Measurements from ENCODE around the gene VSTM4.

VSTM4 gene

GRCh38 chr10:49090696-49091380, 24.5 kb downstream of the VSTM4 start:
- no peak for DNase-seq

- DNase-seq, result no peak
Observed at GRCh38 chr10:49090189-49090575, 25.1 kb downstream of the VSTM4 start.

GRCh38 chr10:49089557-49090188, 25.6 kb downstream of the VSTM4 start:
- DNase-seq, result no peak

- no peak for DNase-seq
Observed at GRCh38 chr10:49089152-49089551, 26.2 kb downstream of the VSTM4 start.

- DNase-seq, result no peak
Observed at GRCh38 chr10:49086889-49087288, 28.4 kb downstream of the VSTM4 start.

- DNase-seq, result no peak
Observed at GRCh38 chr10:49083261-49083660, 32.1 kb downstream of the VSTM4 start.

- DNase-seq, result no peak
Observed at GRCh38 chr10:49082766-49083165, 32.6 kb downstream of the VSTM4 start.

GRCh38 chr10:49081547-49082275, 33.6 kb downstream of the VSTM4 start:
- no peak for DNase-seq

GRCh38 chr10:49080965-49081364, 34.4 kb downstream of the VSTM4 start:
- DNase-seq, result no peak

GRCh38 chr10:49080071-49080470, 35.3 kb downstream of the VSTM4 start:
- no peak for DNase-seq

- no peak for DNase-seq
Observed at GRCh38 chr10:49079499-49079898, 35.8 kb downstream of the VSTM4 start.

- DNase-seq, result no peak
Observed at GRCh38 chr10:49079072-49079471, 36.2 kb downstream of the VSTM4 start.

- DNase-seq, result no peak
Observed at GRCh38 chr10:49078433-49078832, 36.9 kb downstream of the VSTM4 start.

GRCh38 chr10:49076741-49077521, 38.4 kb downstream of the VSTM4 start:
- no peak for DNase-seq

- no peak for DNase-seq
Observed at GRCh38 chr10:49076319-49076718, 39.0 kb downstream of the VSTM4 start.

GRCh38 chr10:49075743-49076142, 39.6 kb downstream of the VSTM4 start:
- DNase-seq, result no peak

GRCh38 chr10:49074836-49075682, 40.3 kb downstream of the VSTM4 start:
- DNase-seq, result no peak

GRCh38 chr10:49072166-49072885, 43.0 kb downstream of the VSTM4 start:
- DNase-seq, result no peak

- no peak for DNase-seq
Observed at GRCh38 chr10:49071160-49071761, 44.1 kb downstream of the VSTM4 start.

GRCh38 chr10:49070701-49071100, 44.6 kb downstream of the VSTM4 start:
- no peak for DNase-seq

- no peak for DNase-seq
Observed at GRCh38 chr10:49068672-49069217, 46.6 kb downstream of the VSTM4 start.
